NCI-H146 treated with DMSO at 0.1 percent for 48 hours (cell line): Measurements from ENCODE around the gene GHDC.

Experiments used
- DNase-seq: peaks from one replicate; lab custom pipeline; 2025; ENCODE audit not compliant: unreplicated experiment; lab: John Stamatoyannopoulos, UW

Gene GHDC

DNA sequence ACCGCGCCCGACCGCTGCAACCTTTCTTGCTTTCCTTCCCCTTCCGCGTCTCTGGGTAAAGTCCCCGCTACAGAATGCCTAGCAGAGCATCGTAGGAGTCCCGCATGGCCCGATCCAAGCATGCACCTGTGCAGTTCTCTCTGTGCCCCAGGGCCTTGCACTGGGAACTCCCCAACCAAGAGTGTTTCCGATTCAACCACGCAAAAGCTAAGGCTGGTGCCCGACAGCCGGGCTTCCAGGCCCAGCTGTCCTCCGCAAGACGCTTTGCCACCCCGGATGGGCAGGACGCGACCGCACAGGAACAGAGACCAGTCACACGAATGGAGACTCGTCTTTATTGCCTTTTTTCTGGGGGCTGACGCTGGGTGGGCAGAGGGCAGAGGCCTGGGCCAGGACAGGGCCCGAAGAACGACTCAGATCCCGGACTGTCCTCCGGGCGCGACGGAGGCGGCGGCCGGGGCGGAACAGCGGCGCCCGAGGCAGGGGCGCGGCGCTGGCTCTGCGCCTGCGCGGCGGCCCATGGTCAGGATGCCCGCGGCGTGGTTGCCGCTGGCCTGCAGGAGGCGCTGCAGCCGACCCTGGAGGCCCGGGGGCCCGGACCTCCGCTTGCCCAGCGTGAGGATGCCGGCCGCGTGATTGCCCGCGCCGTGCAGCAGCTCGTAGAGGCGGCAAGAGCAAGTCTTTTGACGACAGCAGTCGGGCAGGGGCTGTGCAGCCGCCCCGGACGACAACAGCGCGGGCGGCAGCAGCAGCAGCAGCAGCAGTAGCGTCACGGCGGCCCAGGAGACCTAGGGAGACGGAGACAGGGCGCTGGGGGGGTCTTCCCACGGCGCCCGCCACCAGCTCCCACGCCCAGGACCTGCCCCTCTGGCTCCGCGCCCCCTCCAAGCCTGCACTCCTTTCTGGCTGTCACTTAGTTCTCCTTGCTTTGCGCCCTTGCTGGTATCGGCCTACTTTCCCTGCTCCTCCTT, 10.3 kb downstream of the GHDC start:
- peak; percentile 69 for DNase-seq

DNA sequence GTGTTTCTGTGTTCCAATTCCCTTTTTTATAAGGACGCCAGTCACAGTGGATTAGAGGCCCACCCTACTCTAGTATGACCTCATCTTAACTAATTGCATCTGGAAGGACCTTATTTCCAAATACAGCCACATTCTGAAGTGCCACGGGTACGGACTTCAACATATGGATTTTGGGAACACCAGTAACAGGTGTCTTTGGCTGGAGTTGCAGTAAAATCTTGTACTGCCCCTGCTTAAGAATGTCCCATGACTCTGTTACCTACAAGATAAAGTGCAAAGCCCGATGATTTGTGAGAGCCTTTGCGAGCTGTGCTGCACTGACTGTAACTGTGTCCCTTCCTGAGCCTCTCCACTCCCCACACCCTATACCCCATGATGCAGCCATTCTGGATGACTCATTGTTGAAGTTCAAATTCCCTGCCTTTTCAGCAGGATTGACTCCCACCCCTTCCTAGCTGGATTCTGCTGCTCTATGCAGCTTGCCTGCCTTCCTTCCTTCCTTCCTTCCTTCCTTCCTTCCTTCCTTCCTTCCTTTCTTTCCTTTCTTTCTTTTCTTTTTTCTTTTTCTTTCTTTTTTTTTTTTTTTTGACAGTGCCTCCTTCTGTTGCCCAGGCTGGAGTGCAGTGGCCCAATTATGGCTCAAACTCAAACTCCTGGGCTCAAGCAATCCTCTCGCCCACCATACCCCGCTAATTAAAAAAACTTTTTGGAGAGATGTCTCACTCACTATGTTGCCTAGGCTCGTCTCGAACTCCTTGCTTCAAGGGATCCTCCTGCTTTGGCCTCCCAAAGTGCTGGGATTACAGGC, 11.2 kb downstream of the GHDC start:
- no peak for DNase-seq

DNA sequence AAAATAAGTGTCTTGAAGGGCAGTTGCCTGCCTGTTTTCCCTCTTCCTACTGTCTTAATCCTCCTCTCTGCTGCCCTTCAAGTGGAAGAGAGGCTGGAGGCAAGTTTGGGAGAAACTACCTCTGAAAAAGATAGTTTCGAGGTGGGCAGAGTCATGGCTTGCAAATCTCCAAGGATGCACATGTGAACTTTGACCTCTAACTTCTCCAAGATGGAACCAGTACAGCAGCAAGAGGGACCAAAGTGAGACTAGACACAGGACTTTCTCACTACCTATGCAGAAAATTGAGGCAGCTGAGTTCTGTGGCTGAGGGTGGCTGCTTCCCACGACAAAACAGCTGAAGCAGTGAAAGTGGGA, 12.5 kb downstream of the GHDC start:
- DNase-seq, result no peak

DNA sequence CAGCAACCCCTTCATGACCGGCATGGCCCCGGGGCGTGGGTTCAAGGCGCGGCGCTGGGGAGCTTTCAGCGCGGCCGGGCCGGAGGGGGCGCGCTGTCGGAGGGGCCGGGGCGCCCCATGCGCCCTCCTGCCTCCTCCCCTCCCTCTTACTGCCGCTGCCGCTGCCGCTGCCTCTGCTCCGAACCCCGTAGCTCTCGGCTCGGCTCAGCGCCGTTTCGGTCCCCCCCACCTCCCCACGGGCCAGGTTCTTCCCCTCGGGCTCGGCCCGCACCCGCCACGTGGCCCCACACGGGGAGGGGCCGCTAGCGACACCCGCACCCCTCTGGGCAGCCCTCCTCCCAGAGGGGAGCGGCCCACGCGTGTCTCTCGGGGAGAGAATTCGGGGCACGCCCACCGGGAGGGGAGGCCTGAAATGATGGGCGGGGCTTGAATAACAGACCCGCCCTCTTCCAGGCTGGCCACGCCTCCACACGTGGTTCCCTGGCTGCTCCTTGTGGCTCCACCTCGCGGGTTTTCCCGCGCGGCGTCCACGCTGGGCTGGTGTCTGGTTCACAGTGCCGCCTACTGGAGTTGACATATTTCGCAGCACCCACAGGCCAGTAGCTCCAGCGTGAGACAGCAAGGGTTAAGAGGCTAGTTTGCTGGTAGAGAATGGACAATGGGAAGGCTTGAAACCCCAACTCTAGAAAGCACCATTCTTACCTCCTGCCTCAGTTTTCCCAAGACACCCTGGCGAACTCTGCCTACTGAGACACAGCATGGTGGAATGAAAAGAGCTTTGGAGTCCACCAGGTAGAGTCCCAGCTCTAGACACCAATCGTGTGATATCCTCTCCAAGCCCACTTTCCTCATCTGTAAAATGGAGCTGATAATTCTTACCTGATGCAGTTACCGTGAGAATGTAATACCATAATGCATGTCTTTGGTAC, 13.1 kb downstream of the GHDC start, which contains the start of gene KCNH4:
KCNH4 (minus strand) TSS at position 221 of the 929 bp plus-strand sequence; CDS start at position 24, 197 bp downstream.
- DNase-seq, result peak; percentile 60

GRCh38 chr17:42180411-42180921, 13.8 kb downstream of the GHDC start:
- no peak for DNase-seq

DNA sequence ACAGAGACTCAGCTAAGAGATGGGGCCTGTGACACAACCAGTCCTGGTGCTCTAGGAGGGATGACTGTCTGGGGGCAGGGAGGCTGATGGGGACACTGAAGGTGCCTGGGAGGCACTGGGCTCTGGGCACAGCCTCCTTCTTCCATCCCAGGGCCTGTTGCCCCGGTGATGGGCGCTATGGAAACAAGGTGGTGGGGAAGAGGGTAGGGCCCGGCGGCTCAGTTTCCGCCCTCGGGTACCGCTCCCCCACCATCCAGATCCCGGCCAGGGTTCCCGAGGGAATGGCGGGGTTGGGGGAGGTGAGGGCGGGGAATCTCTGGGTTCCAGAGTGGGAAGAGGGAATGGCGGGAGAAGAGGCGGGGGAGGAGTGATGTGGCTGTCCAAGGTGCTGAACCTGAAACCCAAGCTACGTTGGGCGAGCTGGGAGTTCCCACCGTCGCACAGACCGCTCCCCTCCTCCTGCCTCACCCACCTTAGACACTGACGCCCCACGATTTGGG, 14.3 kb downstream of the GHDC start:
- DNase-seq, result no peak

GRCh38 chr17:42179335-42179734, 15.0 kb downstream of the GHDC start:
- DNase-seq, result no peak

DNA sequence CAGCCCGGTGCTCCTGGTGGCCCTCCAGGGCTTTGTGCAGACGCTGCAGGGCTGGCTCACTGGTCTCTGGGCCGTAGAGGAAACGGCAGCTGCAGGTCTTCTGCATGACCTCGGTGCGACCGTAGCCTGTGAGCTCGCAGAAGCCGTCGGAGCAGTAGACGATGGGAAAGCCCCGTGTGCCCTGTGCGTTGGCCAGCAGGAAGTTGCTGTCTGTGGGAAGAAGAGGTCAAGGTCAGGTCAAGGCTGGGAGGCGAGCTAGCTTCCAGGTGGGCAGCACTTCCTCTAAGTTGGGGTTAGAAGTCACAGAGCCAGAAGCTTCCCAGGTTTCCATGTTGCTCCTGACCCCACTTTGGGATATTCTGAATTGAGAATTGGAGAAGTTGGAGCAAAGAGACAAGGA, 15.5 kb downstream of the GHDC start:
- DNase-seq, result no peak

DNA sequence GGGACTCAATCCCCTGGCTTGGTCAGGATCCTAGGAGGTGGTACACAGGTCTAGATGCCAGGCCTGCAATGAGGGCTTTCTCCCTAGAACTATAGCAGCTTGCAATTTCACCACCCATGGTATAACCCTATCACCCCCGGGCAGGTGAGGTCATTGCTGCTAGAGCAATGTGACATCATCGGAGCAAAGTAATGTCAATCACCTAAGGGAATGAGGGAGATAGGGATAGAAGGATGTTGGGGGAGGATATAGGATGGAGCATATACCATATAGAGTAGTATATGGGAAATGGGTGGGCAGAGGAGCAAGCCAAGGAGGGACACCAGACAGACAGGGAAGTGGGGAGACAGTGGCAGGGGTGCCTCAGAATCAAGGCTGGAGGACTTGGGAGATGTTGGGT, 16.6 kb downstream of the GHDC start:
- no peak for DNase-seq

GRCh38 chr17:42174126-42174783, 20.0 kb downstream of the GHDC start:
- DNase-seq, result no peak

DNA sequence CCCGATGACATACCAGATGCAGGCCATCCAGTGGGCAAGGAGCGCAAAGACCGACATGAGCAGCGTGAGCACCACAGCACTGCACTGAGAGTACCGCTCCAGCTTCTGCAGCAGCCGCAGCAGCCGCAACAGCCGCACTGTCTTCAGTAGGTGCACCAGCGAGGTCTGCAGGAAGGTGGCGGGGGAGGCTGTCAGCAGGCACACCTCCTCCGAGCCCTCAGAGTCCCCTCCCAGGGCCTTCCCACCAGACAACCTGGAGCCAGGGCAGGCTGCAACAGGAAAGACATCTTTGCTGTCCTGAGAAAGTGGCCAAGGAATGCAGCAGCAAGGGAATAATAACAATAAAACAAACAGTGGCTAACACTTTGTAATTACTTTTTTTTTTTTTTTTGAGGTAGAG, 22.5 kb downstream of the GHDC start:
- no peak for DNase-seq

GRCh38 chr17:42169351-42169750, 24.9 kb downstream of the GHDC start:
- DNase-seq, result no peak

GRCh38 chr17:42167807-42168206, 26.5 kb downstream of the GHDC start:
- DNase-seq, result no peak

DNA sequence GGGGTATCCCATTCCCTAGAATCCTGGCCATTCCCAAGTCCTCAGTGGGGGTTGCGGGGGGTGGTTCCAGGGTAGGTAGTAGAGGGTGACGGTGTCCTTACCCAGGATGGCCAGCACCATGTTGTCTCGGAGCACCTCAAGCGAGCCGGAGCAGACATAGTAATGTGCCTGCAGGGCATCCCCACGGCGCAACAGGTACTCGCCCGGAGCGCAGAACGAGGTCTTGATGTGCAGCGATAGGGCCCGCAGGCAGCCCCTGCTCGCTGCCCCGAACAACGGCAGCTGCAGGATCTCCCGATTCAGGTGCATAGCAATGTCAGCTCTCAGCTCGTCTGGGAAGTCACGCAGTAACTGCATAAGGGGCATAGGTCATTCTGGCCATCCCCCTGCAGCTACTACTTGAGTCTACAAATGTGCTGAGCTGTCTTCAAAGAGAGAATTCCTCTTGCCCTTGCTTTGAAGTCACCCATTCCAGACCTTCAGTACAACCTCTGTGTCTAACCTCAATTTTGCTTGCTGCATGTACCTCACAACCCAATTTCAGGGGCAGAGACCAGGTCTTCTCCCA, 28.0 kb downstream of the GHDC start:
- DNase-seq, result no peak

DNA sequence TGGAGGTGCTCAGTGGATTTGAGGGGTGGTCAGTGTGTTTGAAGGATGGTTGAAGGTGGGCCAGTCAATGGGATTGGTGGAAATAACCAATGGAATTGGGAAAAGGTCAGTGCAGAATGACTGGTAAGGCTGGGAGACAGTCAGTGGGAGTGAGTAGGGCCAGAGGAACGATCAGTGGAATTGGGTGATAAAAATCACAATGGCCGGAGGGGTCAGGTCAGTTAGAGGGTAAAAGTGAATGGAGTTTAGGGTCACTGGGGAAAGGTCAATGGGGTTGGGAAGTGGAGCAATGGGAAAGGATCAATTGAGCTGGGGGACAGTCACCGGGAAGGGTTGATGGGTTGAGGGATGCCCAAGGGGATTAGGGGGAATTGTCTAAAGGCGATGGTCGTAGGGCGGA, 28.5 kb downstream of the GHDC start:
- no peak for DNase-seq

DNA sequence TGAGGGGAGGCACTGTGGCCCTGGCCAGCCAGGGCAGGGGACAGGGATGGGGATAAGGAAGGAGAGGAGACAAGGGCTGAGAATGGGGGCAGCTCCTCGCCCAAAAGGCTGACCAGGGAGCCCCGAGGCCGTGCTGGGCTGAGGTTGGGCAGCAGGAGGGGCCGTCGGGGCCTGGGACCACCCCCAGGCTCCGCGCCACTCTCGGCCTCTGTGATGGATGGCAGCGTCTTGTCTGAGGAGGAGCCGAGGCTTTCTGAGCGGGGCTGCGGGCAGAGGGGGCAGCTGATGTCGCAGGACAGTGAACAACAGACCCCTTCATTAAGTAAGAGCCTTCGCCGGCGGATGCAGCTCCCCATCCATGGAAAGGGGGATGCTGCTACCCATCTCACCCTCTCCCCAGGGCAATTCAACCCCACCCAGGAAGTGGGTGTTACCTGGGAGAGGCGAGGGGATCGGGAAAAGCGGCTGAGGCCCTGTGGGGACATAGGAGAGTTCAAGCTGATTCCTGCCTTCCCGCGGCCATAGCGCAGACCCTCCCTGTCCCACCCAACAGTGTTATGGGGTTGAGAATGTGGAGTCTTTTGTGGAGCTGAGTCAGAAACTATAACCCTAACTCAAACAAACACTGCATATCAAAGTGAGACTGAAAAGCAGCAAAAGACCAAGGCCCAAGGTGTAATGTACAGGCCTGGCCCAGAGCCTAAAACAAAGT, 30.4 kb downstream of the GHDC start:
- no peak for DNase-seq

DNA sequence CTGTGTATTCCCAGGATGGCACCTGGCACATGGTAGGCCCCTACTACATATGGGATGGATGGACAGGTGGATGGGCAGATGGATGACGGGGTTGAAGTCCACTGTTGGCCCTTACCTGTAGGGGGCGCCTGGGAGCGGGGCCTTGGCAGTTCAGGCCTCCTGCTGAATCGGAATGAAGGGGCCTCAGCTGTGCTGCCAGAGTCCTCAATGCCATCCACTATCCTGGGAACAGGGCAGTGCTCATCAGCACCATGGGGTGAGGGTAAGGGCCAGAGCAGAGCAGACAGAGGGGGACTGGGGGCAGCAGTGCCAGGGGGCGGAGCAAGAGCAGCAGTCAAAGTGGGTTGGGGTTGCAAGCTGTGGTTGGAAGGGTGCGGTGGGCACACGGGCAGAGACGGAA, 31.2 kb downstream of the GHDC start:
- DNase-seq, result no peak

DNA sequence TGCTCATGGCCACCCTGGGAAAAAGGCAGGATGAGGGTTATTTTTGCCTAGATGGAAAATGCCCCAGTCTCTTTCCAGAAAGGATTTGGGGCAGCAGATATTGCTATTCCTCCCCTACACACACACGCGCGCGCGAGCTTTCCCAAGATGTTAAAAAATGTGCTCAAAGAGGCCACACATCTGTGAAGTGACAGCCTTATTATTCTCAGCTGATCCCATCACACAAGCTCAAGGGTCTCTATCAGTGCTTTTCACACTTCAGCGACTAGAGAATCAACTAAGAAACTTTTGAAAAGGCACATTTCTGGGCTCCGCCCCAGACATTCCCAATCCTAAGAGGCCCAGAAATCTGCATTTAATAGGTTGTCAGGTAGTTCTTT, 33.8 kb downstream of the GHDC start:
- DNase-seq, result no peak
